PC-3 (cell line): ENCODE measurements around the gene ADGRD1.

Source experiments
- EZH2 ChIP-seq: fragments of 300-600 bp; sonication (generic); IDR thresholded peaks from one replicate; pipeline ENCODE4 v1.6.1; 2017; ENCODE audit warnings: antibody characterized with exemption, mild to moderate bottlenecking, low read length; ENCODE audit not compliant: unreplicated experiment
- TF ChIP-seq, protein P1 (sequence below): fragments of 300-600 bp; sonication (generic); conservative IDR thresholded peaks from 2 replicates; pipeline ENCODE4 v1.5.1; 2017; ENCODE audit warnings: antibody characterized with exemption, low read depth, mild to moderate bottlenecking, low read length

DNA sequence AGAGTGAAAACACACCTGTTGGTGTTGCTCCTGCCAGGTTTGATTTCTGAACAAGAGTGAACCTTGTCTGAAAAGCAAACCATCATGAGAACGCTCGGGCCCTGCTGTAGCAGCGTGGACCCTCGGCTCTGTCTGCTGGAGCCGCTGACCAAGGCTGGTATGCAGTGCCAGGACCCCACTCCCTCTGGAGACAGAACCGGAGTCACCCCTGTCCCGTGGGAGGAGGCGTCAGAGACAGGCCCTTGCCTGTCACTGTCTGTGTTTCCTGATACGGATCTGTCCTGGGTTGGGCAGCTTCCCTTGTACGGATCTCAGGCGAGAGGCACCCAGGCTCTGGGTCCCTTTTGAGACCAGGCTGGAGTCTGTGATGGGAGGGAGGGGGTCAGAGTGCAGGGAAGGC, 111.6 kb downstream of the ADGRD1 start:
- TF ChIP-seq, protein P1, sequence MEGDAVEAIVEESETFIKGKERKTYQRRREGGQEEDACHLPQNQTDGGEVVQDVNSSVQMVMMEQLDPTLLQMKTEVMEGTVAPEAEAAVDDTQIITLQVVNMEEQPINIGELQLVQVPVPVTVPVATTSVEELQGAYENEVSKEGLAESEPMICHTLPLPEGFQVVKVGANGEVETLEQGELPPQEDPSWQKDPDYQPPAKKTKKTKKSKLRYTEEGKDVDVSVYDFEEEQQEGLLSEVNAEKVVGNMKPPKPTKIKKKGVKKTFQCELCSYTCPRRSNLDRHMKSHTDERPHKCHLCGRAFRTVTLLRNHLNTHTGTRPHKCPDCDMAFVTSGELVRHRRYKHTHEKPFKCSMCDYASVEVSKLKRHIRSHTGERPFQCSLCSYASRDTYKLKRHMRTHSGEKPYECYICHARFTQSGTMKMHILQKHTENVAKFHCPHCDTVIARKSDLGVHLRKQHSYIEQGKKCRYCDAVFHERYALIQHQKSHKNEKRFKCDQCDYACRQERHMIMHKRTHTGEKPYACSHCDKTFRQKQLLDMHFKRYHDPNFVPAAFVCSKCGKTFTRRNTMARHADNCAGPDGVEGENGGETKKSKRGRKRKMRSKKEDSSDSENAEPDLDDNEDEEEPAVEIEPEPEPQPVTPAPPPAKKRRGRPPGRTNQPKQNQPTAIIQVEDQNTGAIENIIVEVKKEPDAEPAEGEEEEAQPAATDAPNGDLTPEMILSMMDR, result no peak
- no peak for TF ChIP-seq EZH2
